HG02870 (cell line): ENCODE results near the gene IL37.
A peak's percentile ranks its signal among the peaks of the same experiment; 100 is the strongest.
"Not testable (repeated sequence)": the region's sequence is repeated elsewhere in the genome, so short reads cannot be mapped to it uniquely, and the experiment has no call there.

Source experiments
- ATAC-seq: cut with Tn5 transposase; IDR thresholded peaks from one replicate; pipeline ENCODE4 v1.9.1; 2021; ENCODE audit warnings: mild to moderate bottlenecking, moderate library complexity; ENCODE audit not compliant: unreplicated experiment

The IL37 gene

DNA sequence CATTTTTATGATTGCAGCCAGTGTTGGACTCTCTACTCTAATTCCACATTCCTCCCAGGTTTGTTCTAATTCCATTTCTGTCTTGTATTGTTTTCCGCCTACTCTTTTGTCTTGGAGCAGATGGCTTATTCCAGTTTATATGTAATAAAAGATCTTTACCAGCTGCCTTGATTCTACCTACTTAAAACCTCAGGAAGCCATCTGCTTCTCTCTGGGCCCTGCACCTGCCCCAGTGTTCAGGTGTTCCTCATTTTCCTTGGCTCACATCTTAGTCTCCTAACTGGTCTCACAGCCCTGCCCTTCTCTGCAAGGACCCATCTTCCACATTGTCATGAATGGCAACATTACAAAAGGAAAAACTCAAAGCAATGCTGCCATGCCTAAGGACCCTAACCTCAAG, 21.0 kb upstream of the IL37 start:
- ATAC-seq: no peak

DNA sequence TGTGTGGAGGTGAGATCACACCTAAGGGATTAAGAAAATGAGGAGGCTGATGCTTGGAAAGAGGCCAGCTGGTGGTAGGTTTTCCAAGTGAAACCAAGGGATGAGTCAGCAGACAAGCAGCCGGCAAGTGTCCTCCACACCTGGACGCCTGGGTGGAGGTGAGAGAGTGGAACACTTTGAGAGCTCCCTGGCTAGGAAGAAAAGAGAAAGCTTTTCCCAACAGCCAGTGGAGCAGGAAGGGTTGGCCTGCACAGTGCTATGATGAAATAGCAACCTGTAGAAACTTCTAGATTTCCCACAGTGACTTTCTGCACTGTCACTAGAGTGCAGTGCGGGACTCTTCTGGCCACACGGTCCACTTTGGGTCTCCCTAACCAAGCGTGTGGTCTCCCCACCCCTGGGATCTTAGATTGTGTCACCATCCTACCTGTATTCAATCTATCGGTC, 19.6 kb upstream of the IL37 start:
- no peak for ATAC-seq

DNA sequence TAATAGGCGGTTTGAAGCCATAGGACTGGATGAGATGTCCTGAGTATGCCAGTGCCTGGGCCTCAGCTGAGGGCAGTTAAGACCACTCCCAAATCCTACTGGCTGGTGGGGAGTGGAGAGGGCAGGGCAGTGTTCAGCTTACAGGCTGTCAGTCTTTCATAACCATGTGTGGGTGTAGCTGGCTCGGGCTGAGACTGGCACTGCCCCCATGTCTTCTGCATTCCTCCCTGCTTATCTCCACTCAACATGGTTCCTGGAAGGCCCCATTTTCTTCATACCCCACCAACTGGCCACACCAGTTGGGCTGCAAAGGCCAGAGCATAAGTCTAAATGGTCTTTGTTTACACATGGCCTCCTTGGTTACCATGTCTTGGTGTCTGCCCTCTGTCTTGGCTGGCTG, 17.2 kb upstream of the IL37 start:
- no peak for ATAC-seq

DNA sequence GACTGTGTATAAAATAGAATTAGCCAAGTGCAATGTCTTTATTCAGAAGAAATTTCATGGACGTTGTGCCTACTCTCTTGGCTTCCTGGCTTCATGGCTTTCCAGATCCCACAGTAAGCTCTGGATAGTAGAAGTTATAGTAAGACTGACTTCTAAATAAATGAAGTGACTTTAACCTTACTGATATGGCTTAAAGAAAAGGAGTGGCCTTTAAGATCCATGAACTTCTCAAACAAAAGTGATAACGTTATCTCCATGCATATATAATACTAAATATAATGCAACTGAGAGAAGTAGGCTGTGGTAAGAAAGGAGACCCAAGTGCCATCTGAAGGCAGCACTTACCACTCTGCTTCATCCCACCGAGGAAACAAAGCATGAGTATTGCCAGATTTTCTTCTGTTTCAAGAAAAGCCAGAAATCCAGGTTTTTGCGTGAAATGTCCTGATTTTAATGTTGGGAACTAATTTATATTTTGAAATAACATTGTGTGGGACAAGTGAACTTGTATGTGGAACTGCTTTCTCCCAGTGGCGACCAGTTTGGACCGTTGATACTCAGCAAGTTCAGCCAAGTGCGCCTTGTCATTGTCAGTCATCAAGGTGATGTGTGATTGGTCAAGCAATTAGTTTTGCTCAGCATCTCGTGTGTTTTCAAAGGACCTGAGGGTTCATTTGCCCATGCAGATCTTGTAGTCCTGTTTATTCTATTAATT, 13.9 kb upstream of the IL37 start:
- no peak for ATAC-seq

GRCh38 chr2:112897624-112897978, 13.4 kb upstream of the IL37 start:
- no peak for ATAC-seq

DNA sequence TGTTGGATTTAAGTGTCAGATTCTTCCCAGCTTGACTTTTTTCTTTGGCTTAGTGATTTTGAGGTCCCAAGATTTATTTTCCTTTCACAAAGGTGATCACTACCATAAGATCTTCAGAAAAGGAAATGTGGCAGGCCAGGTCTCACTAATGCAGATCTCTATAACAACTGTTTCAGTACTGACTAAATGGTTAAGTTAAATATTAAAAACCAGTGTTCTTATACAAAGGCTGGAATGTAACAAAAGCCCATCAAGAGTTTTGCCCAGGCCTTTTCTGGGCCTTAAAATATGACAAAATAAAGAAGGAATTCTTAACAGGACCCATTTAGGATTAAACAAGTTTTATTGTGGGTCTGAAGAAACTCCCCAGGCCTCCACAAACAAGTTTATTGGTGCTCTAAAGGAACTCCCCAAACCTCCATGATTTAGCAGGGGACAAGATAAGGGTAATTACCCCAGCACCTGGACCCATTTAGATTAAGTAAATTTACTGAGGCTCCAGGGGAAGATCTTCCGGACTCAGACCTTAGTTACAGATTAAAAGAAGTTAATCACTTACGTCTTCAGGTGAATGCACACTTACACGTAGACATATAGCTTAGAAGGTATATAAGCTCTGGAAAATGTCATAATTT, 9.4 kb upstream of the IL37 start:
- ATAC-seq: not testable (repeated sequence)

DNA sequence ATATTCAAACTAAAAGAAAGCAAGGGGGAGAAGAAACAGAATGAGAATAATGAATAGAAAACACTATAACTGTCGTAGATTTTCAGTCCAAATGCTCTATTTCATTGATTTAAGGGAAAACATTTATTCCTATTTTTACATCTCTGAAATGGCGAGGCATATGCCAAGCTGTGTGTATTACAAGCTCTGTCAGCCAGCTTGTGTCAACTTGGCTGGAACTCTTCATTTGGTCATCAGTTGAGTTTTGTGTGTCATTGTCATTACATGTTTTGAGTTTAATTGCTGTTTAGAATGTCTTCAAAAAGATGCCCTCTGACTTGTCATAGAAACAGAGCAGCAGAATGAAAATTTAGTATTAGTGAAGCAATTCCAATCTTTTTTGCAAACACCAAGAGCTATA, 8.1 kb upstream of the IL37 start:
- ATAC-seq: no peak

DNA sequence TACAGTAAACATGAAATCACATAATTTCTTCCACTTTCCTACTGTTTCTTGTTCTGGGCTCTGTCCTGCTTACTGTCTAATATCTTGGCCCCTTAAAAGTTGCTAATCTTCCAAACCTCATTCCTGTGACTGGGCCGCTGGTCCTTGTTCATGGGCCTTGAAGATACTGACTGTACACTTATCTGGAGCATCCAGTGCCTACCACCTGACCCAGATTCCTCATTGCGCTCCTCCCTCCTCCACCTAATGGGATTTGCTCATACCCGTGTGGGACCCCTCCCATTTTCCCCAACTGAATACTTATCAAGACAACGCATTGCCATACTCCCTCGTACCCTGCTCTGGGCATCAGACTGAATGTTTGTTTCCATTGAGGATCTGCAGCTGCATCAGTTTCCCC, 6.1 kb upstream of the IL37 start:
- ATAC-seq: no peak

DNA sequence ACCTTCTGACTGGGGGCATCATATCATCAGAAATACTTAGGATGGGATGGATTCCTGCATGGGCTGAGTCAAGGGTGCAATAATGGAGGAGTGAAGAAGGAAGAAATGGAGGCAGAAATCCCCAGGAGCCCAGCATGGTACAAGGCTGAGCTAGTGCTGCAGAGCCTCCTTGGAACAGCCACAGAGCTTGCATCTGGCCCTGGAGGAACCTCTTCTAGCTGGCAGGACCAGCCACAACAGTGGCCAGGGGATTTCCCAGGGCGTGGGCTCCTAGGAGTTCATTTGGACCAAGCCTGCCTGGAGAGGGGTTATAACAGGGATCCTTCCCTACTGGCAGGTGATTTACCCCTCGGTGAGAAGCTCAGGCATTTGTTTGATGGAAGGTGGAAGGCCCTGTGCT, 4.7 kb upstream of the IL37 start:
- no peak for ATAC-seq

DNA sequence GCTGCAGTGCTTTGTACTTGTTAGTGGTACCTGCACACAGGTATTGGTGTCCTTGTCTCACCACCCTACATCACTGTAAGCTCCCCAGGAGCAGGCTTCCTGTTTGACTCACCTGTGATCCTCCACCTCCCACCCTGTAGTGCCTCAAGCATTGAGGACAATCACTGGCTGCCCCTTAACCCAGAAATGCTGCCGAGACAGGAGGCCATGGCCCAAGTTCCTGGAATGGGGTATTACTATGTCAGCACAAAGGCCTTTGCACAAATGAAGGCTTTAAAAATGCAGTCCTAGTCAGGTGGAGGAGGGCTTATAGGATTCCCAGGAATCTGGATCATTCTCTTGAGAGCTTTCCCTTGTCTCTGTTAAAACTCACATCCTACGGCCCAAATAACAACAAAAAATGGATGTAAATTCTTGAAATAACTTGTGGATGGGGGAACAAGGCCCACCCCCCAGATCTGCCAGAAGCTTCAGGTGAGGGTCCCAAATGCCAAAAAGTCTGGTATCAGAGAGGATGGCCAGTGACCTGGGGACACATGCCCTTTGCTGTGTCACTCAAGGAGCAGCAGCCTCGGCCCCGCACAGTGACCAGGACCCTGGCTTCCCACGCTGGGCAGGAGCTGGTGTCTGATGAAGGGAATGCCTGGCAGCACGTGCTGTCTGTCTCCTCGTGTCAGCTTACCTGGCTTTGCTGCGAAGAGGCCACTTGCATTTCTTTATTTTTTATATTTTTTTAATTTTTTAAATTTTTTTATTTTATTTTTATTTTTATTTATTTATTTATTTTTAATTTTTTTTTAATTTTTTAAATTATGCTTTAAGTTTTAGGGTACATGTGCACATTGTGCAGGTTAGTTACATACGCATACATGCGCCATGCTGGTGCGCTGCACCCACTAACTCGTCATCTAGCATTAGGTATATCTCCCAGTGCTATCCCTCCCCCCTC, 3.7 kb upstream of the IL37 start:
- no peak for ATAC-seq

DNA sequence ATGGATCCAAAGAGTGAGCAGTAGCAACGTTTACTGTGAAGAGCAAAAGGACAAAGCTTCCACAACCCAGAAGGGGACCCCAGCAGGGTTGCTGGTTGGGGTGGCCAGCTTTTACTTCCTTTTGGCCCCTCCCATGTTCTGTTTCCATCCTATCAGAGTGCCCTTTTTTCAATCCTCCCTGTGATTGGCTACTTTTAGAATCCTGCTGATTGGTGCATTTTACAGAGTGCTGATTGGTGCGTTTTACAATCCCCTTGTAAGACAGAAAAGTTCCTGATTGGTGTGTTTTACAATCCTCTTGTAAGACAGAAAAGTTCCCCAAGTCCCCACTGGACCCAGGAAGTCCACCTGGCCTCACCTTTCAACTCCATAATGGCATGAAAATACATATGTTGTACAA, 2.4 kb upstream of the IL37 start:
- ATAC-seq: not testable (repeated sequence)

- no peak for ATAC-seq
Measured at GRCh38 chr2:112910219-112910618, 746 bp upstream of the IL37 start.

DNA sequence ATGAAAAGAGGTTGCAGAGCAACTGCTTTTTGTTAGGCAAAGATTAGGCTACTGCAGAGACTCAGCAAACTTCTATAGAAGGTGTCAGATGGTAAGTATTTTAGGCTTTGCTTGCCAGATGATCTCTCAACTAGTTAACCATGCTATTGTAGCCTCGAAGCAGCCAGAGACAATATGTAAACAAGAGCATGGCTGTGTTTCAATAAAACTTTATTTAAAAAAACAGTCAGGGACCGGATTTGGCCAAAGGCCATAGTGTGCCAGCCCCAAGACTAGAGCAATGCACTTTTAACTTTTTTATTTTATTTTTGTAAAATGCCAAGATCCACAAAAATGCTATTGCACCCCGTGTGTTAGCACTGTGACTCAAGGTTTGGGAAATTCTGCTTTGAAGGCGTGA, 1.4 kb downstream of the IL37 start:
- ATAC-seq: no peak

GRCh38 chr2:112915300-112916144, 4.6 kb downstream of the IL37 start:
- no peak for ATAC-seq

DNA sequence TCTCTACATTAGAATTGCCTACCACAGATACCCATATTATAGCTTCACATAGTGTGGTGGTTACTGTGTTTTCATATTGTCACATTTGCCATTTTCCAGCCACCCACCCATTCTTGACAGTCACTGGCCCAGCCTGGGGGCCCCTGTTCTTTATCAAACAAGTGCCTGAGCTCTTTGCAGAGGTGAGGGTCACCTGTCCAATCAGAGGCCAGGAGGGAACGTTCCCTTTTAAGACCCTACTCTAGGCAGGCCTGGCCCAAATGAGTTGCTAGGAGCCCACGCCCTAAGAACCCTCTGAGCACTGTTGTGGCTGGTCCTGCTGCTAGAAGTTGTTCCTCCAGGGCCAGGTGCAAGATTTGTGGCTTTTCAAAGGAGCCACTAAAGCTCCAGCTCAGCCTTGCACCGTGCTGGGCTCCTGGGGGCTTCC, 5.2 kb downstream of the IL37 start:
- peak; percentile 43 for ATAC-seq

GRCh38 chr2:112916625-112917247, 5.8 kb downstream of the IL37 start:
- ATAC-seq: peak; percentile 78

DNA sequence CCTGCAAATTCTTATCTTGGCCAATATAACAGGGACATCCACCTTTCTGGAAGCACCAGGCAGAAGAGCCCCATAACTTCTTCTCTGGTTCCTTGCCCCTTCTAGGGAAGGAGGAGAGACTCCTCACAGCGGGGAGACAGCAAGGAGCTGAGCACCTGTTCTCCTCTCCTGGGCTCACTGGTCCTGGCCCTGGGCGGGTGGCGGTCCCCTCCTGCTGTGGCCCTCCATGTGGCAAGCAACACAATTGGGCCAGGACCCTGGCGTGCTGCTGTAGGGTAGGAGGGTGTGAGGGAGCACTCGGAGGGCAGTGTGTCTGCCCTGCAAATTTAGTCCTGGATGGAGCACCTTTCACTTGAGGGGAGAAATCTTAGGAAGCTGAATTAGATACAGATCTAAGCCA, 6.9 kb downstream of the IL37 start:
- ATAC-seq: no peak

DNA sequence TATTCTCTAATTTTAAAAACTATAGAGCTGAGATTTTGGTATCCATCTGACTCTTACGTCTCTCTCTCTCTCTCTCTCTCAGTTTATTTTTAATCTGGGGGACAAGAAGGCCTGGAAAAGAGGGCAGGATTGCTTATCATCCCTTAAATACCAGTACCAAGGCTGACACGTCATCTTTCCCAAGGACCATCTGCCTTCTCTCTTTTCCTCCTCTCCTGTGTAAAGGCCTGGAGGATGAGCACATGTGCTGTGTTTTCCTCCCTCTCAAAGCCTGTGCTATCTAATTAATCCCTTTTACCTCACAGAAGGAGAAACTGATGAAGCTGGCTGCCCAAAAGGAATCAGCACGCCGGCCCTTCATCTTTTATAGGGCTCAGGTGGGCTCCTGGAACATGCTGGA, 7.3 kb downstream of the IL37 start:
- no peak for ATAC-seq

DNA sequence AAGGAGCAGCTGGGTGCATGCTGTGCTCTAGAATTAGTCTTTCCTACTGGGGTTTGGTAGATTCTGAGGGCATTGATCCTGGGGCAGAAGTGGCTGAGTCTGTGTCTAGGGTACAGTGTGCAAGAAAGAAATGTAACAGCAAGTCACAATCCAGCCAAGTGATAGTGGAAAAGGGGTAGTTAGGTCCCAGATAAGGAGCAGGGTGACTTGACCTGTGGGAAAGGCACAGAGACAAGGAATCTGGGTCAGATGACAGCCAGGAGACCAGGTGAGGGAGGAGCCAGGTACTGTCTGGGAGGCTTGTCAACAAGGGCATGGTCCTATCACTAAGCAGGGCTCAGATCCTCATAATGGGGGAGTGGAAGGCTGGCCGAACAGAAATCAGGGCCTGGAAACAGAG, 8.1 kb downstream of the IL37 start:
- no peak for ATAC-seq

GRCh38 chr2:112920923-112921532, 10.1 kb downstream of the IL37 start:
- ATAC-seq: no peak
